ENCODE results near the gene MAN1A2.

The MAN1A2 gene

GRCh38 chr1:117339866-117340700 lies 27.2 kb upstream of the MAN1A2 start (continued):
- TF ChIP-seq ZNF692 (tag by site-specific recombination; IDR thresholded peaks at IDR 0.05): peak; percentile 78
- TF ChIP-seq ZNF202 (tag by site-specific recombination; IDR thresholded peaks at IDR 0.05; ENCODE audit: borderline replicate concordance): no peak
- TF ChIP-seq SP2 (tag by site-specific recombination; IDR thresholded peaks at IDR 0.05): peak; percentile 46
- TF ChIP-seq ZNF843 (tag by site-specific recombination; IDR thresholded peaks at IDR 0.05): peak; percentile 89
- no peak for TF ChIP-seq KLF7 (tag by site-specific recombination; IDR thresholded peaks at IDR 0.05; ENCODE audit: borderline replicate concordance)
- TF ChIP-seq GLIS1 (tag by site-specific recombination; IDR thresholded peaks at IDR 0.05): no peak
- TF ChIP-seq ZNF529 (tag by site-specific recombination; IDR thresholded peaks at IDR 0.05; ENCODE audit: insufficient replicate concordance): no peak
- no peak for TF ChIP-seq ZNF292 (tag by site-specific recombination; IDR thresholded peaks at IDR 0.05; ENCODE audit: borderline replicate concordance, low read depth)
- TF ChIP-seq ZNF433 (tag by site-specific recombination; IDR thresholded peaks at IDR 0.05; ENCODE audit: low read depth): no peak
- peak; percentile 87 for TF ChIP-seq SP7 (tag by site-specific recombination; IDR thresholded peaks at IDR 0.05)
- TF ChIP-seq PRDM4 (tag by site-specific recombination; IDR thresholded peaks at IDR 0.05): peak; percentile 49
- TF ChIP-seq, protein P1, sequence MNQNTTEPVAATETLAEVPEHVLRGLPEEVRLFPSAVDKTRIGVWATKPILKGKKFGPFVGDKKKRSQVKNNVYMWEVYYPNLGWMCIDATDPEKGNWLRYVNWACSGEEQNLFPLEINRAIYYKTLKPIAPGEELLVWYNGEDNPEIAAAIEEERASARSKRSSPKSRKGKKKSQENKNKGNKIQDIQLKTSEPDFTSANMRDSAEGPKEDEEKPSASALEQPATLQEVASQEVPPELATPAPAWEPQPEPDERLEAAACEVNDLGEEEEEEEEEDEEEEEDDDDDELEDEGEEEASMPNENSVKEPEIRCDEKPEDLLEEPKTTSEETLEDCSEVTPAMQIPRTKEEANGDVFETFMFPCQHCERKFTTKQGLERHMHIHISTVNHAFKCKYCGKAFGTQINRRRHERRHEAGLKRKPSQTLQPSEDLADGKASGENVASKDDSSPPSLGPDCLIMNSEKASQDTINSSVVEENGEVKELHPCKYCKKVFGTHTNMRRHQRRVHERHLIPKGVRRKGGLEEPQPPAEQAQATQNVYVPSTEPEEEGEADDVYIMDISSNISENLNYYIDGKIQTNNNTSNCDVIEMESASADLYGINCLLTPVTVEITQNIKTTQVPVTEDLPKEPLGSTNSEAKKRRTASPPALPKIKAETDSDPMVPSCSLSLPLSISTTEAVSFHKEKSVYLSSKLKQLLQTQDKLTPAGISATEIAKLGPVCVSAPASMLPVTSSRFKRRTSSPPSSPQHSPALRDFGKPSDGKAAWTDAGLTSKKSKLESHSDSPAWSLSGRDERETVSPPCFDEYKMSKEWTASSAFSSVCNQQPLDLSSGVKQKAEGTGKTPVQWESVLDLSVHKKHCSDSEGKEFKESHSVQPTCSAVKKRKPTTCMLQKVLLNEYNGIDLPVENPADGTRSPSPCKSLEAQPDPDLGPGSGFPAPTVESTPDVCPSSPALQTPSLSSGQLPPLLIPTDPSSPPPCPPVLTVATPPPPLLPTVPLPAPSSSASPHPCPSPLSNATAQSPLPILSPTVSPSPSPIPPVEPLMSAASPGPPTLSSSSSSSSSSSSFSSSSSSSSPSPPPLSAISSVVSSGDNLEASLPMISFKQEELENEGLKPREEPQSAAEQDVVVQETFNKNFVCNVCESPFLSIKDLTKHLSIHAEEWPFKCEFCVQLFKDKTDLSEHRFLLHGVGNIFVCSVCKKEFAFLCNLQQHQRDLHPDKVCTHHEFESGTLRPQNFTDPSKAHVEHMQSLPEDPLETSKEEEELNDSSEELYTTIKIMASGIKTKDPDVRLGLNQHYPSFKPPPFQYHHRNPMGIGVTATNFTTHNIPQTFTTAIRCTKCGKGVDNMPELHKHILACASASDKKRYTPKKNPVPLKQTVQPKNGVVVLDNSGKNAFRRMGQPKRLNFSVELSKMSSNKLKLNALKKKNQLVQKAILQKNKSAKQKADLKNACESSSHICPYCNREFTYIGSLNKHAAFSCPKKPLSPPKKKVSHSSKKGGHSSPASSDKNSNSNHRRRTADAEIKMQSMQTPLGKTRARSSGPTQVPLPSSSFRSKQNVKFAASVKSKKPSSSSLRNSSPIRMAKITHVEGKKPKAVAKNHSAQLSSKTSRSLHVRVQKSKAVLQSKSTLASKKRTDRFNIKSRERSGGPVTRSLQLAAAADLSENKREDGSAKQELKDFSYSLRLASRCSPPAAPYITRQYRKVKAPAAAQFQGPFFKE (tag by site-specific recombination; IDR thresholded peaks at IDR 0.05; ENCODE audit: borderline replicate concordance): no peak
- peak; percentile 84 for TF ChIP-seq ZNF366 (tag by site-specific recombination; conservative IDR thresholded peaks at IDR 0.05)
- TF ChIP-seq ZNF112 (tag by site-specific recombination; IDR thresholded peaks at IDR 0.05): no peak
- TF ChIP-seq ZNF518A (tag by site-specific recombination; conservative IDR thresholded peaks at IDR 0.05; ENCODE audit: low read depth): peak; percentile 67
- no peak for TF ChIP-seq OSR2 (tag by site-specific recombination; IDR thresholded peaks at IDR 0.05)
- peak; percentile 66 for TF ChIP-seq ZNF335 (tag by site-specific recombination; conservative IDR thresholded peaks at IDR 0.05)
- no peak for TF ChIP-seq ZNF138 (tag by site-specific recombination; IDR thresholded peaks at IDR 0.05; ENCODE audit: borderline replicate concordance)
- TF ChIP-seq ZNF23 (tag by site-specific recombination; IDR thresholded peaks at IDR 0.05; ENCODE audit: borderline replicate concordance): no peak
- TF ChIP-seq ZNF510 (tag by site-specific recombination; IDR thresholded peaks at IDR 0.05; ENCODE audit: insufficient replicate concordance): no peak
- TF ChIP-seq KLF10 (tag by site-specific recombination; IDR thresholded peaks at IDR 0.05): peak; percentile 60; the same call in 1 of the 2 replicates
- TF ChIP-seq, protein P2, sequence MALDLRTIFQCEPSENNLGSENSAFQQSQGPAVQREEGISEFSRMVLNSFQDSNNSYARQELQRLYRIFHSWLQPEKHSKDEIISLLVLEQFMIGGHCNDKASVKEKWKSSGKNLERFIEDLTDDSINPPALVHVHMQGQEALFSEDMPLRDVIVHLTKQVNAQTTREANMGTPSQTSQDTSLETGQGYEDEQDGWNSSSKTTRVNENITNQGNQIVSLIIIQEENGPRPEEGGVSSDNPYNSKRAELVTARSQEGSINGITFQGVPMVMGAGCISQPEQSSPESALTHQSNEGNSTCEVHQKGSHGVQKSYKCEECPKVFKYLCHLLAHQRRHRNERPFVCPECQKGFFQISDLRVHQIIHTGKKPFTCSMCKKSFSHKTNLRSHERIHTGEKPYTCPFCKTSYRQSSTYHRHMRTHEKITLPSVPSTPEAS (tag by site-specific recombination; IDR thresholded peaks at IDR 0.05): peak; percentile 80
